HEK293T (cell line): ENCODE measurements around the gene KIF3A.

ENCODE experiments used
- CTCF ChIA-PET: fragments of 350-600 bp; formaldehyde crosslinking; extraction: SDS; loops from one replicate; lab custom pipeline; 2021; ENCODE audit warnings: antibody characterized with exemption, inconsistent platforms; lab: Yijun Ruan, JAX
- POLR2A ChIA-PET: fragments of 350-600 bp; formaldehyde crosslinking; extraction: SDS; loops from one replicate; lab custom pipeline; 2020; ENCODE audit warnings: antibody characterized with exemption, inconsistent platforms; lab: Yijun Ruan, JAX
- DNase-seq: peaks from one replicate; pipeline ENCODE4 v3.0.0; 2012; ENCODE audit warnings: mixed read lengths; ENCODE audit errors: extremely low spot score
- ARNT ChIP-seq: fragments of 450-650 bp; IDR thresholded peaks from 2 replicates; pipeline ENCODE4 v1.6.1; 2017; ENCODE audit warnings: mild to moderate bottlenecking
- BHLHE40 ChIP-seq: fragments of 450-650 bp; IDR thresholded peaks from 2 replicates; pipeline ENCODE4 v1.6.1; 2016; ENCODE audit warnings: mild to moderate bottlenecking, moderate library complexity, borderline replicate concordance
- CTBP1 ChIP-seq: fragments of 450-650 bp; IDR thresholded peaks from 2 replicates; pipeline ENCODE4 v1.6.1; 2016; ENCODE audit warnings: borderline replicate concordance
- ELF4 ChIP-seq: fragments of 450-650 bp; IDR thresholded peaks from 2 replicates; pipeline ENCODE4 v1.6.1; 2017; ENCODE audit warnings: antibody characterized with exemption
- FOXA1 ChIP-seq: fragments of 450-650 bp; IDR thresholded peaks from 2 replicates; pipeline ENCODE4 v1.6.1; 2016; ENCODE audit warnings: mild to moderate bottlenecking
- FOXK2 ChIP-seq: fragments of 450-650 bp; IDR thresholded peaks from 2 replicates; pipeline ENCODE4 v1.6.1; 2016; ENCODE audit warnings: mild to moderate bottlenecking
- FOXM1 ChIP-seq: fragments of 450-650 bp; IDR thresholded peaks from 2 replicates; pipeline ENCODE4 v1.6.1; 2017; ENCODE audit warnings: mild to moderate bottlenecking, borderline replicate concordance
- HDGF ChIP-seq: fragments of 450-650 bp; IDR thresholded peaks from 2 replicates; pipeline ENCODE4 v1.6.1; 2017; ENCODE audit warnings: antibody characterized with exemption, borderline replicate concordance
- L3MBTL2 ChIP-seq: fragments of 450-650 bp; conservative IDR thresholded peaks from 2 replicates; pipeline ENCODE4 v1.6.1; 2016; ENCODE audit warnings: mild to moderate bottlenecking
- LEF1 ChIP-seq: fragments of 450-650 bp; IDR thresholded peaks from 2 replicates; pipeline ENCODE4 v1.6.1; 2017; ENCODE audit warnings: mild to moderate bottlenecking, borderline replicate concordance
- NFRKB ChIP-seq: fragments of 450-650 bp; IDR thresholded peaks from 2 replicates; pipeline ENCODE4 v1.6.1; 2016; ENCODE audit warnings: mild to moderate bottlenecking, moderate library complexity
- SP1 ChIP-seq: fragments of 450-650 bp; IDR thresholded peaks from 2 replicates; pipeline ENCODE4 v1.6.1; 2017
- SUZ12 ChIP-seq: fragments of 450-650 bp; IDR thresholded peaks from 2 replicates; pipeline ENCODE4 v1.6.1; 2016; ENCODE audit warnings: mild to moderate bottlenecking
- TARDBP ChIP-seq: fragments of 450-650 bp; IDR thresholded peaks from 2 replicates; pipeline ENCODE4 v1.6.1; 2016
- ZNF384 ChIP-seq: fragments of 450-650 bp; IDR thresholded peaks from 2 replicates; pipeline ENCODE4 v1.6.1; 2016
- TF ChIP-seq, protein P1 (sequence below): fragments of 450-650 bp; IDR thresholded peaks from 2 replicates; pipeline ENCODE4 v1.6.1; 2016

KIF3A gene

DNA sequence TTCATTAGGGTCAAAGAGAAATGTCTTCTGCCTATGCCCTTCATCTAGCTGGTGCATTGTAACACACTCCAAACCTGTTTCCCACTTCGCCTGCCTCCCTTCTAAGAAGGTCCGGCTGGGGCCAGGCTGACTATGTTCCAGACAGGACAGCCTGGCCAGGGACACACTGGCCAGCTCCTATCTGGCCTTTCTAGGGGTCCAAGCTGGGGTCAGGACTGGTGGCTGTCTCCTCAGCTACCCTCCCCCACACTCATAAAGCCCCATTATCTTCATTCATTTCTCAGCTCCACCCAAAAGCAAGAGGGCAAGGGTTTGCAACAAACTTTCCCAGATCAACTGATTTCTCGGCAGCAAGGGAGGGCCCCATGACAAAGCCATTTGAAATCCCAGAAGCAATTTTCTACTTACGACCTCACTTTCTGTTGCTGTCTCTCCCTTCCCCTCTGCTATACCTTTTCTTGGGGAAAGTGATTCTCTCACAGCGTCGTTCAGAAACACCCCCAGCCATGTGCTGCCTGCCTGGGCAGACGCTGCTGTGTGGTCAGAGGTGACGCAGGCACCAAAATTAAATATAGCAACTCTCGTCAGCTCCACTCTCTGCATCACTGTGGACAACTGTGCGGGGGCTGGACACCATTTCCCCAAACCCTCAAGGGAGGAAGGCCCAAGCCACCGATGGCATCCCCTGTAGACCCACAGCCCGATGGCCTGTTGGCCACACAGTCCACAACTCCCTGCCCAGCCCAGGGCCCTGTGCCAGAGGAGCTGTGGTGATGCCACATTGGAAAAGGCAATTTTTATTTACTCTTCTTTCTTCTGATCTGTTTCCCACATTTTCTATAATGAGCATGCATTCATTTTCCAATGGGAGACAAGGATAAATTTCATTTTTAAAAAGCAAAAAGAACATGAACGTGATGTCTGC lies 73.3 kb downstream of the KIF3A start:
- TF ChIP-seq NFRKB (no peak), L3MBTL2 (no peak), SP1 (no peak), BHLHE40 (no peak), CTBP1 (no peak), SUZ12 (no peak), ARNT (no peak), FOXM1 (no peak), HDGF (no peak), ZNF384 (no peak), ELF4 (no peak), LEF1 (no peak), FOXK2 (no peak), FOXA1 (no peak), TARDBP (no peak)
- TF ChIP-seq, protein P1, sequence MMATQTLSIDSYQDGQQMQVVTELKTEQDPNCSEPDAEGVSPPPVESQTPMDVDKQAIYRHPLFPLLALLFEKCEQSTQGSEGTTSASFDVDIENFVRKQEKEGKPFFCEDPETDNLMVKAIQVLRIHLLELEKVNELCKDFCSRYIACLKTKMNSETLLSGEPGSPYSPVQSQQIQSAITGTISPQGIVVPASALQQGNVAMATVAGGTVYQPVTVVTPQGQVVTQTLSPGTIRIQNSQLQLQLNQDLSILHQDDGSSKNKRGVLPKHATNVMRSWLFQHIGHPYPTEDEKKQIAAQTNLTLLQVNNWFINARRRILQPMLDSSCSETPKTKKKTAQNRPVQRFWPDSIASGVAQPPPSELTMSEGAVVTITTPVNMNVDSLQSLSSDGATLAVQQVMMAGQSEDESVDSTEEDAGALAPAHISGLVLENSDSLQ = no peak
- no peak for DNase-seq
- ChIA-PET POLR2A (no interaction called here), CTCF (interaction anchor here (1.0 kb wide), 1 partner anchor 202 kb away, joined by 4 read pairs; the partner anchor contains the start of gene GDF9)

DNA sequence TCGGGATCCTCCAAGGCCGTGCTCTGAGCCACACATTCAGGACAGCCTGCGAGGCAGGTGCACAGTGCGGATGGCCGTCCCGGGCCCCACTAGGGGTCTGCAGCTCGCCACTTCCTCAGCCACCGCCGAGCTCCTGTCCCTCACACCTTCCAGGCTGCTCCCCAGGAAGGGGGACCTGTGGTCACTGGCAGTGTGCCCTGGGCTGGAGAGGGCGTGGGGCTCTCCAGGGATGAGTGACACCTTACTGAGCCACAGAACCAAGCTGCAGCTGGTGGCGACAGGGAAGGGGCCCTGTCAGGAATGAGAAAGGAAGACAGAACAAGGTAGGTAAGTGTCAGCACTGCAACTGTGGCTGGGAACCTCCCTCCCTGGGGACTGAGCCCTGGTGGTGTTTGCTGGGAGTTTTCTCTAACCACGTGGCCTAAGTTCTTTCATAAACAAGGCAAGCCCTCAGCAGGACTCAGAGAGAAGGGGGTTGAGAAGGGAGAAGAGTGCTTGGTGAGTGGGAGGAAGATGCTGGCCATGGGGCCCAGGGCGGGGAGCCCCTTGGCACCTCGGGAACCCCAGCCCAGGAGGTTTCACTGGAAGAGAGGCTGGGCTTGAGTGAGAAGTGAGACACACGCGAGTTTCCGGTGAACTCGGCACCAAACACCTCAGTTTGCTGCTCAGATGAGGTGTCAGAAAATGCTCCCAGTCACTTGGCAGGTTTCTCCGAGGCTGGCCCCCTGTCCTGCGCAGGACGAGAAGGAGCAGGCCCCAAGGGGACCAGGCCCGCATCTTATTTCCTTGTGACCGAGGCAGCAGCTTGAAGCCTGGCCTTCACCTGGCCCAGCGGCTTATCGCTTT lies 74.2 kb downstream of the KIF3A start:
- CTCF ChIA-PET = no interaction called here
- DNase-seq = peak; percentile 46
- POLR2A ChIA-PET = no interaction called here
- TF ChIP-seq, protein P1 = 0 out of 2 replicates have a peak, but pooled peaks have one; percentile 12
- TF ChIP-seq SUZ12 (no peak), CTBP1 (no peak)

DNA sequence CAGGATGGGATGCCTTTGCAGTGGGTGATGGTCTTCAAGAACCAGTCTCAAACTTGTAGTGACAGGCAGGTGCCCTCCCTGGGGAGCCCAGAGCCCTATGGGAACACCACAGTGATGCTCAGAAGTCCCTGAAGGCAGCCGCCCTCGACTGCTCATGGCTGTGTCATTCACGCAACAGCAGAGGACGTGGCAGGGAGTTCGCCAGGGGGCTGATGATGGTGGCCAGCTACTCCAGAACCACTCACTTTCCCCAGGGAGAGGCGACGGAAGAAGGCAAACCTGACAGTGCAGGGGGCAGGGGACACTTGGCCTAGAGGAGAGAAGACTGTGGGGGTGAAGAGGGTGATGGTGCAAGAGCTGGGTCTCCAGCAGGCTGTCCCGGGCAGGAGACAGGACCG lies 75.3 kb downstream of the KIF3A start:
- no peak for TF ChIP-seq ELF4
- no peak for TF ChIP-seq TARDBP
- no peak for TF ChIP-seq HDGF
- TF ChIP-seq, protein P1 = no peak
- no peak for TF ChIP-seq SUZ12
- no peak for TF ChIP-seq BHLHE40
- TF ChIP-seq NFRKB = no peak
- TF ChIP-seq FOXK2 = no peak
- TF ChIP-seq ARNT = no peak
- no peak for TF ChIP-seq LEF1
- no peak for TF ChIP-seq FOXM1
- no peak for TF ChIP-seq CTBP1
- no peak for TF ChIP-seq ZNF384
- no peak for TF ChIP-seq SP1
- TF ChIP-seq FOXA1 = no peak
- DNase-seq = no peak
- ChIA-PET POLR2A (no interaction called here), CTCF (no interaction called here)

DNA sequence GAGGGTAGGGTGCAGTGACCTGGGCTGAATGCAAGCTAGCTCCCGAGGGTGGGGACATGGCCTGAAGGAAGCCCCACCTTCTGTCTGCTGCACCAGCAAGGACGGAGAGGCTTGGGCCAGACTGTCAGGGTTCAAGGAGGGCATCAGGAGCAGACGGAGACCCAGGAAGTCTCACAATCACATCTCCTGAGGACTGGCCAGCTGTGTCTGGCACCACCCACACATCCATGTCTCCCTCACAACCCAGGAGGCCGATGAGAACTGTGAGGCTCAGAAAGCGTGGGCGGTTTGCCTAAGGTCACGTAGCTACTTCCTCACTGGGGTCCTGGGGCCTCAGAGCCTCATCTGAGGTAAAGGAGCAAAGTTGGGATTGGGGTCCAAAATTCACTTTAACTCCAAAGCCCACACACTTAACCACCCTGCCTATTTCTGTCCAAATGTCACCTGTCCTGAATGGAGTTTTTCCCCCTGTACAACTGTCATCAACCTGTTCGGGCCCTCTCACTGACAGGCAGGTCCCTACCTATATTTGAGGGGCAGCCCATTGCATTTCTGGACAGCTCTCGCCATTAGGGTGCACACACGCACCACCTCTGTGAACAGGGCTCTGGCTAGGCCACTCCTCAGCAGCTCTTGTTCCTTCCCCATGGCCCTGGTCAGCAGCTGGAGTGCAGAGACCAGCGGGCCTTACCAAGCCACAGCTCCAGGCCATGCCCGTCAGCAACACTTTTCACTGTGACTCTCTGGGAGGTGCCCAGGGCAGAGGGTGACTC lies 75.9 kb downstream of the KIF3A start:
- POLR2A ChIA-PET = no interaction called here
- CTCF ChIA-PET = interaction anchor here (1.1 kb wide), 1 partner anchor 159 kb away, joined by 3 read pairs; no protein-coding TSS in a partner anchor
- no peak for DNase-seq
- no peak for TF ChIP-seq SUZ12
- TF ChIP-seq TARDBP = no peak
- no peak for TF ChIP-seq FOXM1
- no peak for TF ChIP-seq HDGF
- TF ChIP-seq SP1 = no peak
- TF ChIP-seq FOXA1 = no peak

DNA sequence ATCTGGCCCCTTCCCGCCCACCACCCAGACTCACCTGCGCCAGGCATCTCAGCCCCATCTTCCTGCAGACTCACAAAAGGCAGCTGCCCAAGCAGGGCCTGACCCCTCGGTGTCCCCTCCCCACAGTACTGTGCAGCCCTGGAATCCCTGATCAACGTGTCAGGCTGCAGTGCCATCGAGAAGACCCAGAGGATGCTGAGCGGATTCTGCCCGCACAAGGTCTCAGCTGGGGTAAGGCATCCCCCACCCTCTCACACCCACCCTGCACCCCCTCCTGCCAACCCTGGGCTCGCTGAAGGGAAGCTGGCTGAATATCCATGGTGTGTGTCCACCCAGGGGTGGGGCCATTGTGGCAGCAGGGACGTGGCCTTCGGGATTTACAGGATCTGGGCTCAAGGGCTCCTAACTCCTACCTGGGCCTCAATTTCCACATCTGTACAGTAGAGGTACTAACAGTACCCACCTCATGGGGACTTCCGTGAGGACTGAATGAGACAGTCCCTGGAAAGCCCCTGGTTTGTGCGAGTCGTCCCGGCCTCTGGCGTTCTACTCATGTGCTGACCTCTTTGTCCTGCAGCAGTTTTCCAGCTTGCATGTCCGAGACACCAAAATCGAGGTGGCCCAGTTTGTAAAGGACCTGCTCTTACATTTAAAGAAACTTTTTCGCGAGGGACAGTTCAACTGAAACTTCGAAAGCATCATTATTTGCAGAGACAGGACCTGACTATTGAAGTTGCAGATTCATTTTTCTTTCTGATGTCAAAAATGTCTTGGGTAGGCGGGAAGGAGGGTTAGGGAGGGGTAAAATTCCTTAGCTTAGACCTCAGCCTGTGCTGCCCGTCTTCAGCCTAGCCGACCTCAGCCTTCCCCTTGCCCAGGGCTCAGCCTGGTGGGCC lies 77.5 kb downstream of the KIF3A start:
- no peak for DNase-seq
- TF ChIP-seq TARDBP (no peak), FOXM1 (no peak), ARNT (no peak), NFRKB (no peak), SP1 (no peak), SUZ12 (no peak), ZNF384 (no peak), HDGF (no peak), ELF4 (no peak), BHLHE40 (no peak), FOXK2 (no peak)
- TF ChIP-seq, protein P1 = no peak
- ChIA-PET POLR2A (no interaction called here), CTCF (interaction anchor here (0.7 kb wide), 1 partner anchor 13 kb away, joined by 4 read pairs; no protein-coding TSS in a partner anchor)
